ENCODE results near the gene COX6A2.

COX6A2 gene

GRCh38 chr16:31428279-31428597 lies at the start of gene COX6A2:
COX6A2 (minus strand) TSS chr16:31428360; CDS start chr16:31428325, 35 bp downstream.
- DNase-seq (ENCODE audit: low spot score) = no peak

- no peak for DNase-seq (ENCODE audit: low spot score)
Observed at GRCh38 chr16:31477220-31478216, 49.4 kb upstream of the COX6A2 start.

GRCh38 chr16:31476303-31477219 lies 48.4 kb upstream of the COX6A2 start:
- no peak for DNase-seq (ENCODE audit: low spot score)

- no peak for DNase-seq (ENCODE audit: low spot score)
Observed at GRCh38 chr16:31475946-31476302, 47.8 kb upstream of the COX6A2 start.

GRCh38 chr16:31474773-31475738 lies 46.9 kb upstream of the COX6A2 start:
- DNase-seq (ENCODE audit: low spot score) = no peak

GRCh38 chr16:31474173-31474714 lies 46.1 kb upstream of the COX6A2 start:
- no peak for DNase-seq (ENCODE audit: low spot score)

GRCh38 chr16:31473264-31473984 lies 45.3 kb upstream of the COX6A2 start:
- no peak for DNase-seq (ENCODE audit: low spot score)

- DNase-seq (ENCODE audit: low spot score) = no peak
Observed at GRCh38 chr16:31472709-31473203, 44.6 kb upstream of the COX6A2 start.

GRCh38 chr16:31471875-31472708 lies 43.9 kb upstream of the COX6A2 start, which contains the start of gene TGFB1I1:
TGFB1I1 (plus strand) TSS chr16:31472152; CDS start chr16:31472189, 37 bp downstream.
- no peak for DNase-seq (ENCODE audit: low spot score)

- no peak for DNase-seq (ENCODE audit: low spot score)
Observed at GRCh38 chr16:31471241-31471874, 43.2 kb upstream of the COX6A2 start.

- DNase-seq (ENCODE audit: low spot score) = no peak
Observed at GRCh38 chr16:31470615-31471014, 42.5 kb upstream of the COX6A2 start.

GRCh38 chr16:31467858-31468257 lies 39.7 kb upstream of the COX6A2 start:
- DNase-seq (ENCODE audit: low spot score) = no peak

GRCh38 chr16:31467151-31467773 lies 39.1 kb upstream of the COX6A2 start:
- DNase-seq (ENCODE audit: low spot score) = no peak

- DNase-seq (ENCODE audit: low spot score) = no peak
Observed at GRCh38 chr16:31466381-31466841, 38.3 kb upstream of the COX6A2 start.

- no peak for DNase-seq (ENCODE audit: low spot score)
Observed at GRCh38 chr16:31465788-31466370, 37.7 kb upstream of the COX6A2 start.

- DNase-seq (ENCODE audit: low spot score) = no peak
Observed at GRCh38 chr16:31464781-31465260, 36.7 kb upstream of the COX6A2 start.

- no peak for DNase-seq (ENCODE audit: low spot score)
Observed at GRCh38 chr16:31464348-31464769, 36.2 kb upstream of the COX6A2 start.
